GM18909 (cell line): ENCODE results near the gene PTPRM.

Experiments used
- ATAC-seq: cut with Tn5 transposase; IDR thresholded peaks from one replicate; pipeline ENCODE4 v1.9.1; 2021; ENCODE audit warnings: mild to moderate bottlenecking; ENCODE audit not compliant: unreplicated experiment, poor library complexity

PTPRM gene

DNA sequence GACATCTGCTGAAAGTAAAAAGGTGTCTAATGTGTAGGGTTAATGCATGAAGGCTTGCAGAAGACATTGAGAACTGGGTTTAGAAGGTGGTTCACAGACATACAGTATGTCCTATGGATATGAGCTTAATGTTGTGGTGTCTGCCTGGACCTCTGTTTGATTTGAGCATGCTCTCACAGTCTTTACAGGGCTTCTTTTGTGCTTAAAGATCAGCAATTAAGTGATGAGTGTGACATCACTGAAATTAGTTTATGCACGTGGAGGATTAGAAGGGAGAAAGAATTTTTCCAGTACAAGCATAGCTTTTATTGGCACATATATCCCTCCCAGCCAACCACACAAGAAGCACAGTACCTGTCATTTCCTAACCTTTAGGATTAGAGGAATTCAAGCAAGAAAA, 674.6 kb downstream of the PTPRM start:
- ATAC-seq: no peak

DNA sequence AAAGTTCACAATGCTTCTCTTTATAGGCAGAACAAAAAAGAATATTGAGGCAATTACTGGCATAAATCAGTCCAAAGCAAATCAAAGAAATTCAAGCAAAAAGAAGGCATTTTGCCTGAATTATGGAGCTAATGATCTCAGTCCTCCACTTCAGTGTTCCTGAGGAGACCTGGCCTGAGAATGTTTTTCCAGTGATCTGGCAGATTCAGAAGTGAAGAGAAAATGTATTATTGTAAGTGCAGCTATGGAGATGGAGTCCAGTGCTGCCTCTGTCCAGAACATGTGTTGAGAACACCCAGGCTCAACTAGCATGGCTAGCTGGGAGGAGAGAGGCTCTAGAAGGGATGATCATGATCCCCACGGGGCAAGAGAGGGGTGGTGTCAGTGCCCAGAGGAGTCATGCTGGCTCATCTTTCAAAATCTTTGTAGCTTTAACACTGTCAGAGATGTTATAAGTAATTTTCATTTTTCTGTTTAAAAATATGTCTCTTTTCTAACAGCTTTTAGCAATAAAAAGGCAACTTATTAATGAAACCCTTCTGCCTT, 675.1 kb downstream of the PTPRM start:
- ATAC-seq: no peak

- no peak for ATAC-seq
These were observed 680.6 kb downstream of the PTPRM start for GRCh38 chr18:8247700-8248099.

DNA sequence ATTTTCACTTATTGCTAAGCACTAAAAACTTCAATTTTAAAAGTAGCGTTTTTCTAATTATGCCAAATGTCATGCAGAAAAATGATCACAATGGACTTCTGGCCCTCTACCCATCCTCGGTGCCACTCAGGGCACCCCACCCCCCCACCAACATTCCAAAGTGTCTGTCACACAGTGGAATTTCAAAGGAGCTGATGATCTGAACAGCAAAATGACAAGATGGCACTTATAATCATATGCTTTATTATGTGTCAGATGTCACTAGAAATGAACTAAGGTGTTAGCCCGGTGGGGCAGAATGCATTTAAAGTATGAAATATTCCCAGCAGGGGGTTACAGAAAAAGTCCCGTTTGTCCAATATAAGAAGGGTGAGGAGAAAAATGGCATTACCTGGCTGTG, 681.5 kb downstream of the PTPRM start:
- no peak for ATAC-seq

- ATAC-seq: no peak
These were observed 682.7 kb downstream of the PTPRM start for GRCh38 chr18:8249811-8250210.

GRCh38 chr18:8252371-8252770, 685.3 kb downstream of the PTPRM start:
- no peak for ATAC-seq

GRCh38 chr18:8253944-8254343, 686.8 kb downstream of the PTPRM start:
- ATAC-seq: no peak

GRCh38 chr18:8254654-8255053, 687.5 kb downstream of the PTPRM start:
- ATAC-seq: no peak

GRCh38 chr18:8257851-8258434, 690.8 kb downstream of the PTPRM start:
- ATAC-seq: no peak

GRCh38 chr18:8260319-8260718, 693.2 kb downstream of the PTPRM start:
- no peak for ATAC-seq

- peak; percentile 65 for ATAC-seq
These were observed 693.7 kb downstream of the PTPRM start for GRCh38 chr18:8260827-8261226.

- ATAC-seq: no peak
These were observed 694.6 kb downstream of the PTPRM start for GRCh38 chr18:8261651-8262091.

GRCh38 chr18:8262221-8262620, 695.1 kb downstream of the PTPRM start:
- ATAC-seq: no peak

DNA sequence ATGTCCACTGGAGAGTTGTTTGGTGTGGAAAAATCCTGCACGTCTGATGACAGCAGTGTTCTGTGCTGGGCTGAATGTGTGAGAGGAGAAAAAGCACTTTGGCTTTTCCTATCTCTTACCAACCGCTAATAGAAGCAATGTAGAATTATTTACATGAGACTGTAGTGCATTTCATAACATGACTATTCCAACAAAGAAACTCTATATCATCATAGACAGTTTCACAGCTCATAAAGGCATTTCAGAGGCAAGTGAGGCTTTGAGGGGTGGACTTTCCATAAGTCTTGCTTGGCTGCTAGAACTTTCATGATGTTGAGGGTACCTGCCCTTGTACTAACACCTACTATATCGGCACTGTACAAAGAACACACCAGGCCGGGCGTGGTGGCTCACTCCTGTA, 697.0 kb downstream of the PTPRM start:
- ATAC-seq: no peak

- ATAC-seq: no peak
These were observed 697.8 kb downstream of the PTPRM start for GRCh38 chr18:8264861-8265411.

GRCh38 chr18:8272254-8272653, 705.1 kb downstream of the PTPRM start:
- no peak for ATAC-seq

DNA sequence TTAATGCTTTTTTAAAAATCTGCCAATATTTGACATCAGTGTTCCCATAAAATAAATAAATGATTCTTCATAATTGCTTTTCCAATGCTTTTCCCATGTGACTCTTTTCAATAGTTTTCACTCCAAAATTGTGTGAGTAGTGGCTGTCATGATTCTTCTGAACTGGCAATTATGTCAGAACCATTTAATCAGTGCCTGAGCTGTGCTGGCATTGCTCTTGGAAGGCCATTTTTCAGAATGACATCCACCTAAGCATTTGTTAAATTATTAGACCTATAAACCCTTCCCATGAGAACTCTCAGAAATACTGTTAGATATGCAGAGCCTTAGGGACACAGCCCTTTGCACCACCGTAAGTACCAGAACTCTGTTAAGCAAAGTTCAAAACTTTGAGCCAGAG, 707.3 kb downstream of the PTPRM start:
- ATAC-seq: no peak

DNA sequence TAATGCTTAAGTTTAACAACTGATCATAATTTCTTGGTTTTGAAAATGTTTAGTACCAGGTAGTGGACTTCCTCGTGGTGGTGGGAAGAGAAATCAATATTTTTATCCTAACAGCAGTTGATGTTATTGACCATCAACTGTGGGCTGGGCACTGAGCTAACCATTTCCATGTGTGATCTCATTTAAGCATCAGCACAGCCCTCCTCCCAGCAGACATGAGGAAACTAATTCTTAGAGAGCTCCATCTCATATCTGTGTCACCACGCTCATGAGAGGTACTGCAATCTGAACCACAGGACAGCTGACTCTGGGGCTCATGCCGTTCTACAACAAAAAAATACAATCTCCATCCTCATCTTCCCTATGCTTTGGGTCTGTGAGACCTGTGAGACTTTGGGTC, 709.3 kb downstream of the PTPRM start:
- ATAC-seq: no peak

DNA sequence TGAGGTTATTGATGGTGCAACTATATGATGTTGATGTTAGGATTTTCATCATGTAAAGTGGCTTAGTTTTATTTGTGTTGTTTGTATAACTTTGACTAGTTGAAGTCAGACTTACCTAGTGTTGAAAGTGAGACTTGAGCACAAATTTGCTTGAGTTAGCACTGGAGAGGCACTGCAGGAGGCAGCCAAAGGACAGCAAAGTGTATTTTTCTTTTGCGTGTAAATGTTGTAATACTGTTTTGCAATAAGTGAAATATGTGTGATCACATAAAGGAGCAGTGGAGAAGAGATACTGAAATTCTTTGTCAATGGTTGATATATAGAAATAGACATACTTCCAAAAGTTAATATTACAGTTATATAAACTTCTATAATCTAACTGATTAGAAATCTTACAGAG, 710.2 kb downstream of the PTPRM start:
- ATAC-seq: no peak

GRCh38 chr18:8279346-8279745, 712.2 kb downstream of the PTPRM start:
- no peak for ATAC-seq

DNA sequence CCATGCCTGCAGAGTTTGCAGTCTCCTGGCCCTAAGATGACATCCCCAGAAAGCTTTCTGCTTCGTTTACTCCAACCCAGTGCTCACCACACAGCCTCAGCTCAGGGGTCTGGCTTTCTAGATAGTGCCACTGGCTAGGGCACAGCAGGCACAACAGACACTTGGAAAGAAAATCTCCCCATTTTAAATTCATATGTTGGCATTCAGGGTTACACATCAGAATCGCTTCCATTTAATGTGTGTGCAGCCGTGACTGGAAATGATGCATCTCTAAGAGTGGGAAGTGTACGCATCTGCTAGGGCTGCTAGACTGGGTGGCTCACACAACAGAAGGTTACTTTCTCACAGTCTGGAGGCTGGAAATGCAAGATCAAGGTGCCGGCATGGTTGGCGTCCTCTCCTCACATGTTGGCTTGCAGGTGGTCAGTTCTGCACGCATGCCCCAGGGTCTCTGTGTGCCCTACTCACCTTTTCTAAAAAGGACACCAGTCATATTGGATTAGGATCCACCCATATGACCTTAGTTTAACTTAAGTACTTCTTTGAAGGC, 712.7 kb downstream of the PTPRM start:
- no peak for ATAC-seq
